HG03175 (cell line): ENCODE results near the gene TNNC1.

Experiments used
- ATAC-seq: cut with Tn5 transposase; IDR thresholded peaks from one replicate; pipeline ENCODE4 v1.9.1; 2021; ENCODE audit warnings: mild to moderate bottlenecking, moderate library complexity; ENCODE audit not compliant: unreplicated experiment

The TNNC1 gene

GRCh38 chr3:52443791-52444687, 9.8 kb downstream of the TNNC1 start:
- no peak for ATAC-seq

- no peak for ATAC-seq
Observed at GRCh38 chr3:52443268-52443610, 10.6 kb downstream of the TNNC1 start.

- ATAC-seq: no peak
Observed at GRCh38 chr3:52442409-52443267, 11.2 kb downstream of the TNNC1 start.

- no peak for ATAC-seq
Observed at GRCh38 chr3:52441772-52442332, 12.0 kb downstream of the TNNC1 start.

- ATAC-seq: no peak
Observed at GRCh38 chr3:52441091-52441771, 12.6 kb downstream of the TNNC1 start.

- no peak for ATAC-seq
Observed at GRCh38 chr3:52440671-52441070, 13.2 kb downstream of the TNNC1 start.

GRCh38 chr3:52440249-52440551, 13.6 kb downstream of the TNNC1 start:
- no peak for ATAC-seq

- ATAC-seq: no peak
Observed at GRCh38 chr3:52439426-52440248, 14.2 kb downstream of the TNNC1 start.

GRCh38 chr3:52438579-52439425, 15.0 kb downstream of the TNNC1 start:
- no peak for ATAC-seq

- no peak for ATAC-seq
Observed at GRCh38 chr3:52438104-52438376, 15.8 kb downstream of the TNNC1 start.

GRCh38 chr3:52437326-52438103, 16.3 kb downstream of the TNNC1 start:
- no peak for ATAC-seq

- no peak for ATAC-seq
Observed at GRCh38 chr3:52436500-52437149, 17.2 kb downstream of the TNNC1 start.

- no peak for ATAC-seq
Observed at GRCh38 chr3:52435246-52436101, 18.4 kb downstream of the TNNC1 start.

GRCh38 chr3:52434491-52435115, 19.2 kb downstream of the TNNC1 start:
- no peak for ATAC-seq

GRCh38 chr3:52433996-52434479, 19.8 kb downstream of the TNNC1 start:
- ATAC-seq: no peak

- no peak for ATAC-seq
Observed at GRCh38 chr3:52433328-52433995, 20.4 kb downstream of the TNNC1 start.
